Activated CD8-positive, alpha-beta memory T cell treated with anti-CD3 and anti-CD28 coated beads for 36 hours (primary cell): Measurements from ENCODE around the gene GALNT6. TPM values are rescaled to one million over a fixed set of nuclear protein-coding genes. Genes with fewer than 3 reads are reported as not detected.
"Not testable (repeated sequence)": the region's sequence is repeated elsewhere in the genome, so short reads cannot be mapped to it uniquely, and the experiment has no call there.

ENCODE experiments used
- CTCF ChIA-PET: fragments of 350-600 bp; sonication (Branson Sonifier 250); formaldehyde crosslinking; loops from one replicate; lab custom pipeline; 2021; ENCODE audit warnings: antibody characterized with exemption; lab: Charles Lee
- POLR2A ChIA-PET: fragments of 350-600 bp; sonication (Branson Sonifier 250); formaldehyde crosslinking; loops from one replicate; lab custom pipeline; 2021; ENCODE audit warnings: antibody characterized with exemption; lab: Charles Lee
- total RNA-seq, 2 experiments: library from RNA; stranded (reverse); gene quantifications; one replicate each; pipeline ENCODE4 v1.2.3, GENCODE V29; 2021

GALNT6 gene
- total RNA-seq, 2 experiments from 2014 or later: 21.5 to 23.1 TPM

GRCh38 chr12:51318846-51319599, 72.2 kb downstream of the GALNT6 start:
- POLR2A ChIA-PET: interaction anchor here (0.5 kb wide), 1 partner anchor 34 kb away, joined by 3 read pairs; no protein-coding TSS in a partner anchor
- CTCF ChIA-PET: interaction anchor here (0.9 to 1.6 kb wide), 4 partner anchors 22 to 229 kb away, joined by 3 to 5 read pairs (median 4); no protein-coding TSS in a partner anchor

- CTCF ChIA-PET: interaction anchor here (0.7 to 1.5 kb wide), 4 partner anchors 23 to 229 kb away, joined by 3 to 5 read pairs (median 4); no protein-coding TSS in a partner anchor
- POLR2A ChIA-PET: not testable (repeated sequence)
These were observed 73.0 kb downstream of the GALNT6 start for GRCh38 chr12:51318057-51318806.

GRCh38 chr12:51311389-51311788, 79.8 kb downstream of the GALNT6 start:
- CTCF ChIA-PET: interaction anchor here (0.9 to 1.6 kb wide), 2 partner anchors 12 to 29 kb away, joined by 3 to 5 read pairs; no protein-coding TSS in a partner anchor
- POLR2A ChIA-PET: interaction anchor here (0.6 kb wide), 1 partner anchor 15 kb away, joined by 3 read pairs; no protein-coding TSS in a partner anchor

- ChIA-PET POLR2A (no interaction called here), CTCF (no interaction called here)
These were observed 83.3 kb downstream of the GALNT6 start for GRCh38 chr12:51307655-51308593.

GRCh38 chr12:51306507-51306906, 84.7 kb downstream of the GALNT6 start:
- CTCF ChIA-PET: no interaction called here
- POLR2A ChIA-PET: no interaction called here

Other genes with a start within 250 kb of the GALNT6 start
- 10 to 100 TPM; 37.4 to 39.5 TPM for gene TFCP2, start 218.3 kb downstream of the GALNT6 start, total RNA-seq
- gene POU6F1, start 173.3 kb downstream of the GALNT6 start, total RNA-seq: 1 to 10 TPM; 6.9 to 9.9 TPM
- 10 to 100 TPM; 84.6 to 88.0 TPM for gene DAZAP2, start 152.6 kb downstream of the GALNT6 start, total RNA-seq
- under 1 TPM; 0.82 to 0.86 TPM for gene SMAGP, start 121.0 kb downstream of the GALNT6 start, total RNA-seq
- 10 to 100 TPM; 42.8 to 47.0 TPM for gene BIN2, start 67.2 kb downstream of the GALNT6 start, total RNA-seq
- gene CELA1, start 44.7 kb downstream of the GALNT6 start, total RNA-seq: not detected
- gene SLC4A8, start 33.4 kb upstream of the GALNT6 start, total RNA-seq: 1 to 10 TPM; 2.8 to 3.7 TPM
- 1 to 10 TPM; 1.1 to 1.3 TPM for gene SCN8A, start 199.8 kb upstream of the GALNT6 start, total RNA-seq